Left lung (tissue), 10 donors: Measurements from ENCODE around the gene SNTG2. TPM values are rescaled to one million over a fixed set of nuclear protein-coding genes. Genes with fewer than 3 reads are reported as not detected.

ENCODE experiments used
- ATAC-seq: fragments of 200-7000 bp; cut with Tn5 transposase; one replicate; pipeline ENCODE4 v1.9.1; 2020; ENCODE audit warnings: moderate library complexity
- DNase-seq, 4 donors: peaks; one replicate each; pipeline ENCODE4 v3.0.0-alpha.2; 2013 to 2020
- H3K27ac ChIP-seq, 2 donors: fragments of 200-600 bp; sonication (generic) in 1 of 2; one replicate each; pipeline versions ENCODE4 v1.5.0 to v1.8.0; 2020 to 2021
- H3K27me3 ChIP-seq, 2 donors: fragments of 200-600 bp; sonication (generic) in 1 of 2; one replicate each; pipeline versions ENCODE4 v1.5.0 to v1.8.0; 2020 to 2021
- H3K36me3 ChIP-seq, 2 donors: fragments of 200-600 bp; sonication (generic) in 1 of 2; one replicate each; pipeline versions ENCODE4 v1.5.0 to v1.8.0; 2020 to 2021
- H3K4me1 ChIP-seq, 2 donors: fragments of 200-600 bp; one replicate each; pipeline ENCODE4 v1.8.0; 2021
- H3K4me3 ChIP-seq, 2 donors: fragments of 200-600 bp; sonication (generic) in 1 of 2; one replicate each; pipeline versions ENCODE4 v1.5.0 to v1.8.0; 2020 to 2021; ENCODE audit warnings: mild to moderate bottlenecking in 1 of 2
- H3K9me3 ChIP-seq, 2 donors: fragments of 200-600 bp; sonication (generic) in 1 of 2; one replicate each; pipeline versions ENCODE4 v1.5.0 to v1.8.0; 2020 to 2021
- intact Hi-C, 2 donors: fragments of 100-400 bp; cut with DNase I; formaldehyde crosslinking; loops; one replicate each; pipeline versions ENCODE4 v1.11.2 to v1.14.2; 2022
- polyA plus RNA-seq, 6 donors: library from polyadenylated mRNA; unstranded; fragments of 120-200 nt; gene quantifications; one replicate each; pipeline ENCODE4 v1.2.1, GENCODE V29; 2013; ENCODE audit not compliant: insufficient read length in 6 of 6
- total RNA-seq, 2 donors: library from RNA; stranded (reverse); fragmentation: NEBNext Ultra II Directional; extraction: Animal tissue kit (Norgen Biotek cat#: 25700); gene quantifications; one replicate each; pipeline ENCODE4 v1.2.1, GENCODE V29; 2021
- TF ChIP-seq, protein P1 (sequence below), 2 donors: fragments of 200-600 bp; sonication (generic) in 1 of 2; IDR thresholded peaks; one replicate each; pipeline versions ENCODE4 v1.5.0 to v1.8.0; 2021; ENCODE audit warnings: antibody characterized with exemption in 2 of 2
- donor health status: DM: no; HTN: yes; CAD: no.
- donor health status: DM: no; HTN: no; CAD: no.

Gene SNTG2
- total and polyA plus RNA-seq, 8 donors, result 0.24 to 3.2 (median 0.64) TPM

DNA sequence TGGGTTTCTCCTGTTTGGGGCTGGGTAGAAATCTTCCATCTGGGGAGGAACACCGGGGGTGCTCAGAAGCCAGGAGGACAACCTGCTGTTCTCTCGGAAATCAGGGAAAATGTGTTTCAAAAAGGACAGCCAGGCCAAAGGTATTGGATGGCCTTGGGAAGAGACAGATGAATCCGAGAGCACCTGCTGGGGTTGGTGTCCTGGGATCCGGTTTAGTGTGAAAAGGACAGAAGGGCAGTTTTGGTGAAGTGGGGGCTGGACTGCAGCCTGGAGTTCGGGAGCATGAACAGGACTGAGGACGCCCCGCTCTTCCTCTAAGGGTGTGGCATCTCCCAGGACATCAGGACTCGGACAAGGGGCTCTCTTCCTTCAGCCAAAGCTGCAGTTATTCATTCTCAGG is 24.9 kb upstream of the SNTG2 start:
- TF ChIP-seq, protein P1, sequence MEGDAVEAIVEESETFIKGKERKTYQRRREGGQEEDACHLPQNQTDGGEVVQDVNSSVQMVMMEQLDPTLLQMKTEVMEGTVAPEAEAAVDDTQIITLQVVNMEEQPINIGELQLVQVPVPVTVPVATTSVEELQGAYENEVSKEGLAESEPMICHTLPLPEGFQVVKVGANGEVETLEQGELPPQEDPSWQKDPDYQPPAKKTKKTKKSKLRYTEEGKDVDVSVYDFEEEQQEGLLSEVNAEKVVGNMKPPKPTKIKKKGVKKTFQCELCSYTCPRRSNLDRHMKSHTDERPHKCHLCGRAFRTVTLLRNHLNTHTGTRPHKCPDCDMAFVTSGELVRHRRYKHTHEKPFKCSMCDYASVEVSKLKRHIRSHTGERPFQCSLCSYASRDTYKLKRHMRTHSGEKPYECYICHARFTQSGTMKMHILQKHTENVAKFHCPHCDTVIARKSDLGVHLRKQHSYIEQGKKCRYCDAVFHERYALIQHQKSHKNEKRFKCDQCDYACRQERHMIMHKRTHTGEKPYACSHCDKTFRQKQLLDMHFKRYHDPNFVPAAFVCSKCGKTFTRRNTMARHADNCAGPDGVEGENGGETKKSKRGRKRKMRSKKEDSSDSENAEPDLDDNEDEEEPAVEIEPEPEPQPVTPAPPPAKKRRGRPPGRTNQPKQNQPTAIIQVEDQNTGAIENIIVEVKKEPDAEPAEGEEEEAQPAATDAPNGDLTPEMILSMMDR (IDR thresholded peaks at IDR 0.05), result no peak
- intact Hi-C loops, result no loop called here
- Histone ChIP-seq H3K27me3 (no peaks in the 10 kb centered on the region), H3K9me3 (no peaks in the 10 kb centered on the region), H3K4me3 (no peak overlapping the region), H3K36me3 (no peaks in the 10 kb centered on the region), H3K27ac (no peak overlapping the region), H3K4me1 (no peaks in the 10 kb centered on the region)
- no peak for ATAC-seq
- DNase-seq, result no peak

DNA sequence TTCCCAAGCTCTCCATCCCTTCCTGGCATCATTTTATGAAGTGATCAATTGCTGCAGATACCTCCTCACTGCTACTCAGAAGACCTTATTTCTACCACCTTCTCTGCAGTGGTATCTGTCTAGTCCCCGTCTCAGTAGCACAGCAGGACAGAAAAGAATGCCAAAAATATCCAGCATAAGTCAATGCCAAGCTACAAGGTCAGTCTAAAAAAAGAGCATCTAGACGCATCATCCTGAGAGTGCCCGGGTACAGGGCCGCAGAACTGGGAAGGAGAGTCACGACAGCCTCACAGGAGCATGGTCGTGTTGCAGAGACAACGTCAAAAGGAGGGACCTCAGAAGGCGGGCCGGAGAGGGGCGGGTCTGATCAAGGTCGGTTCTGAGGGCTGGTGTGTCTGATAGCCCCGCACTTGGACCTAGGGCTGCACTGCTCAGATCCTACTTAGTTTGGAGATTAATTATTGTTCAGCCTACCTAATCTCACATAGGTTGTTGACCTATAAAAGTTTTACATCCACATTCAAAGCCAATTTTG is 24.3 kb upstream of the SNTG2 start:
- DNase-seq (no peak), ATAC-seq (no peak)
- H3K27me3 ChIP-seq, result no peaks in the 10 kb centered on the region
- no peaks in the 10 kb centered on the region for H3K9me3 ChIP-seq
- H3K4me1 ChIP-seq, result no peaks in the 10 kb centered on the region
- H3K4me3 ChIP-seq, result no peak overlapping the region
- TF ChIP-seq, protein P1 (IDR thresholded peaks at IDR 0.05), result no peak
- H3K36me3 ChIP-seq, result no peaks in the 10 kb centered on the region
- no peak overlapping the region for H3K27ac ChIP-seq
- intact Hi-C loops, result no loop called here

DNA sequence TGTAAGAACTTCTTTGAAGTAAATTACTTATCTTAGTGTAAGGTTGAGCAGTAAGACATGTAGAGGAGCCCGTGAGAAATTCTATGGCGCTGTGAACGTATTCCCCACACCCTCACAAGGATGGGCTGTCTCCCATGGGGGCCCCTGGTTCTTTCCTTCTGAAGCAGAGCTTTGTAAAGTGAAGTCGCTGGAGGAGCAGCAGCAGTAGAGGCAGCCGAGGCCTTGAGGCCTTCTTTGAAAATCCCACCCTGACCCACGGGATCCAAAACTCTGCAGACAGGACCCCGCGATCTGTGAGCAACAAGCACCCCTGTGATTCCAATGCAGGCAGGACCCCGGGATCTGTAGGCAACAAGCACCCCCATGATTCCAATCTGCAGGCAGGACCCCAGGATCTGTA is 23.8 kb upstream of the SNTG2 start:
- Histone ChIP-seq H3K4me1 (no peaks in the 10 kb centered on the region), H3K27ac (no peak overlapping the region), H3K27me3 (no peaks in the 10 kb centered on the region), H3K36me3 (no peaks in the 10 kb centered on the region), H3K4me3 (no peak overlapping the region), H3K9me3 (no peaks in the 10 kb centered on the region)
- intact Hi-C loops, result no loop called here
- DNase-seq (no peak), ATAC-seq (no peak)
- TF ChIP-seq, protein P1 (IDR thresholded peaks at IDR 0.05), result no peak

DNA sequence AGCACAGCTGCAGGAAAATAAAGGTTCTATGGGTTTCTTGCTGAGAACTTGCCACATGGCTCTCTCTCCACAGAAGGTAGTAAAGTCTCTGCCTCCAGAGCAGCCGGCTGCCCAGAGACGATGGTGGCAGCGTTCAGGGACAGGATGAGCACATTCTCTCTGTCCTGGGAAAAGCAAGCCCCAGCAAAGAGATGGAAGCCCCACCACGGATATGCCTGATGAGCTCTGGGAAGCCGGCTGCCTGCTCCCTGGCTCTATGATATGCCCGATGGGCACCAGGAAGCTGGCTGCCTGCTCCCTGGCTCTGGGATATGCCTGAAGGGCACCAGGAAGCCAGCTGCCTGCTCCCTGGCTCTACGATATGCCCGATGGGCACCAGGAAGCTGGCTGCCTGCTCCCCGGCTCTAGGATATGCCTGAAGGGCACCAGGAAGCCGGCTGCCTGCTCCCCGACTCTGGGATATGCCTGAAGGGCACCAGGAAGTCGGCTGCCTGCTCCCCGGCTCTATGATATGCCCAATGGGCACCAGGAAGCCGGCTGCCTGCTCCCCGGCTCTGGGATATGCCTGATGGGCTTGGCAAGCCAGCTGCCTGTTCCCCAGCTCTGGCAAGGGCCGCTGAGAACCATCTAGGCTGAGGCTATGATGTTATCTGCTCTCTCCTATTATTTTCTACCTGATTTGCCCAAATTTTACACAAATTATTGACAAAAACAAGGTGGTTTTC is 21.5 kb upstream of the SNTG2 start:
- ATAC-seq (no peak), DNase-seq (no peak)
- H3K4me1 ChIP-seq, result no peaks in the 10 kb centered on the region
- no peaks in the 10 kb centered on the region for H3K36me3 ChIP-seq
- H3K4me3 ChIP-seq, result no peak overlapping the region
- H3K27me3 ChIP-seq, result no peaks in the 10 kb centered on the region
- intact Hi-C loops, result no loop called here
- no peaks in the 10 kb centered on the region for H3K9me3 ChIP-seq
- TF ChIP-seq, protein P1 (IDR thresholded peaks at IDR 0.05), result no peak
- no peak overlapping the region for H3K27ac ChIP-seq

DNA sequence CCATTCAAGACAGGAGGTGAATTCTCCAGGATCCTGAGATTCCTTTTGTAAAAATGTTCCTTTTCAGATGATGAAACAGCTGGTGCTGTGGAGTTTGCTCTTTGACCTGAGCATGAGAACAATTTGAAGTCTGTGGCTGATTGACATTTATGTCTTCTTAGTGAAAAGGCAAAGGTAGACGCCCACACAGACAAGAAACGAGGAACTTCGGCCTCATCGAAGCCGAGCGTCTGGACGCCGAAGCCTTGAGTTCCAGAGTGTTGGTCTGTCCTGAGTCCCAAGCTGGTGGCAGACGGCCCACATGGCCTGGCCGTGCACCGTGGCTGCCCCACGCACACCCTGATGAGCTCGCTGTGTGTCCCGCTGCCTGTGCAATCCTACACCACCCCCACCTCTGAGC is 20.7 kb upstream of the SNTG2 start:
- H3K9me3 ChIP-seq, result no peaks in the 10 kb centered on the region
- H3K4me1 ChIP-seq, result no peaks in the 10 kb centered on the region
- no peak overlapping the region for H3K27ac ChIP-seq
- intact Hi-C loops, result no loop called here
- no peak overlapping the region for H3K4me3 ChIP-seq
- TF ChIP-seq, protein P1 (IDR thresholded peaks at IDR 0.05), result no peak
- H3K36me3 ChIP-seq, result no peaks in the 10 kb centered on the region
- ATAC-seq, result no peak
- H3K27me3 ChIP-seq, result no peaks in the 10 kb centered on the region
- DNase-seq, result no peak
